ENCODE results near the gene SENP5.
A peak's percentile ranks its signal among the peaks of the same experiment; 100 is the strongest.

Gene SENP5

GRCh38 chr3:196927571-196928453 lies 60.1 kb downstream of the SENP5 start:
- H3K27ac ChIP-seq (ENCODE audit: low read length): no peak overlapping the region
- no peak overlapping the region for H3K4me3 ChIP-seq (ENCODE audit: low read length)
- H3K9ac ChIP-seq (ENCODE audit: low read length): no peak overlapping the region
- H3K27me3 ChIP-seq (ENCODE audit: control insufficient read depth, insufficient read depth, low read length): no peaks in the 10 kb centered on the region
- H3K36me3 ChIP-seq (ENCODE audit: control insufficient read depth, low read depth, low read length): peaks cover 22% of the 10 kb centered on the region
- no peaks in the 10 kb centered on the region for H3K9me3 ChIP-seq (ENCODE audit: control insufficient read depth, low read depth, low read length)
- H3K4me1 ChIP-seq (ENCODE audit: control insufficient read depth, low read depth, low read length): no peaks in the 10 kb centered on the region

GRCh38 chr3:196931157-196931556 lies 63.4 kb downstream of the SENP5 start:
- no peak overlapping the region for H3K27ac ChIP-seq (ENCODE audit: low read length)
- H3K27me3 ChIP-seq (ENCODE audit: control insufficient read depth, insufficient read depth, low read length): no peaks in the 10 kb centered on the region
- peaks cover 41% of the 10 kb centered on the region for H3K36me3 ChIP-seq (ENCODE audit: control insufficient read depth, low read depth, low read length)
- no peaks in the 10 kb centered on the region for H3K9me3 ChIP-seq (ENCODE audit: control insufficient read depth, low read depth, low read length)
- no peak overlapping the region for H3K9ac ChIP-seq (ENCODE audit: low read length)
- no peaks in the 10 kb centered on the region for H3K4me1 ChIP-seq (ENCODE audit: control insufficient read depth, low read depth, low read length)
- H3K4me3 ChIP-seq (ENCODE audit: low read length): no peak overlapping the region

- H3K4me3 ChIP-seq (ENCODE audit: low read length): no peak overlapping the region
- H3K27me3 ChIP-seq (ENCODE audit: control insufficient read depth, insufficient read depth, low read length): no peaks in the 10 kb centered on the region
- no peaks in the 10 kb centered on the region for H3K9me3 ChIP-seq (ENCODE audit: control insufficient read depth, low read depth, low read length)
- no peaks in the 10 kb centered on the region for H3K4me1 ChIP-seq (ENCODE audit: control insufficient read depth, low read depth, low read length)
- H3K27ac ChIP-seq (ENCODE audit: low read length): no peak overlapping the region
- peaks cover 49% of the 10 kb centered on the region for H3K36me3 ChIP-seq (ENCODE audit: control insufficient read depth, low read depth, low read length)
- no peak overlapping the region for H3K9ac ChIP-seq (ENCODE audit: low read length)
Measured at GRCh38 chr3:196931828-196932587, 64.3 kb downstream of the SENP5 start.

GRCh38 chr3:196932600-196932999 lies 64.9 kb downstream of the SENP5 start:
- Histone ChIP-seq H3K36me3 (ENCODE audit: control insufficient read depth, low read depth, low read length) (peaks cover 55% of the 10 kb centered on the region), H3K27ac (ENCODE audit: low read length) (no peak overlapping the region), H3K4me3 (ENCODE audit: low read length) (no peak overlapping the region), H3K9me3 (ENCODE audit: control insufficient read depth, low read depth, low read length) (no peaks in the 10 kb centered on the region), H3K9ac (ENCODE audit: low read length) (no peak overlapping the region), H3K27me3 (ENCODE audit: control insufficient read depth, insufficient read depth, low read length) (no peaks in the 10 kb centered on the region), H3K4me1 (ENCODE audit: control insufficient read depth, low read depth, low read length) (no peaks in the 10 kb centered on the region)

- no peak overlapping the region for H3K27ac ChIP-seq (ENCODE audit: low read length)
- H3K36me3 ChIP-seq (ENCODE audit: control insufficient read depth, low read depth, low read length): peaks cover 70% of the 10 kb centered on the region
- no peak overlapping the region for H3K4me3 ChIP-seq (ENCODE audit: low read length)
- H3K9ac ChIP-seq (ENCODE audit: low read length): no peak overlapping the region
- H3K9me3 ChIP-seq (ENCODE audit: control insufficient read depth, low read depth, low read length): no peaks in the 10 kb centered on the region
- no peaks in the 10 kb centered on the region for H3K4me1 ChIP-seq (ENCODE audit: control insufficient read depth, low read depth, low read length)
- H3K27me3 ChIP-seq (ENCODE audit: control insufficient read depth, insufficient read depth, low read length): no peaks in the 10 kb centered on the region
Measured at GRCh38 chr3:196936288-196936687, 68.6 kb downstream of the SENP5 start.

GRCh38 chr3:196938124-196938523 lies 70.4 kb downstream of the SENP5 start:
- H3K27ac ChIP-seq (ENCODE audit: low read length): no peak overlapping the region
- H3K27me3 ChIP-seq (ENCODE audit: control insufficient read depth, insufficient read depth, low read length): no peaks in the 10 kb centered on the region
- no peaks in the 10 kb centered on the region for H3K4me1 ChIP-seq (ENCODE audit: control insufficient read depth, low read depth, low read length)
- H3K9ac ChIP-seq (ENCODE audit: low read length): no peak overlapping the region
- no peaks in the 10 kb centered on the region for H3K9me3 ChIP-seq (ENCODE audit: control insufficient read depth, low read depth, low read length)
- peaks cover 59% of the 10 kb centered on the region for H3K36me3 ChIP-seq (ENCODE audit: control insufficient read depth, low read depth, low read length)
- H3K4me3 ChIP-seq (ENCODE audit: low read length): no peak overlapping the region

- no peak overlapping the region for H3K9ac ChIP-seq (ENCODE audit: low read length)
- H3K36me3 ChIP-seq (ENCODE audit: control insufficient read depth, low read depth, low read length): peaks cover 59% of the 10 kb centered on the region
- no peak overlapping the region for H3K4me3 ChIP-seq (ENCODE audit: low read length)
- no peaks in the 10 kb centered on the region for H3K27me3 ChIP-seq (ENCODE audit: control insufficient read depth, insufficient read depth, low read length)
- H3K27ac ChIP-seq (ENCODE audit: low read length): no peak overlapping the region
- no peaks in the 10 kb centered on the region for H3K9me3 ChIP-seq (ENCODE audit: control insufficient read depth, low read depth, low read length)
- no peaks in the 10 kb centered on the region for H3K4me1 ChIP-seq (ENCODE audit: control insufficient read depth, low read depth, low read length)
Measured at GRCh38 chr3:196938576-196938975, 70.9 kb downstream of the SENP5 start.

GRCh38 chr3:196941729-196942225 lies 74.1 kb downstream of the SENP5 start:
- H3K36me3 ChIP-seq (ENCODE audit: control insufficient read depth, low read depth, low read length): peaks cover 29% of the 10 kb centered on the region
- H3K9ac ChIP-seq (ENCODE audit: low read length): peak overlapping the region; percentile 96
- H3K4me1 ChIP-seq (ENCODE audit: control insufficient read depth, low read depth, low read length): no peaks in the 10 kb centered on the region
- no peaks in the 10 kb centered on the region for H3K9me3 ChIP-seq (ENCODE audit: control insufficient read depth, low read depth, low read length)
- H3K27me3 ChIP-seq (ENCODE audit: control insufficient read depth, insufficient read depth, low read length): no peaks in the 10 kb centered on the region
- peak overlapping the region; percentile 77 for H3K27ac ChIP-seq (ENCODE audit: low read length)
- peak overlapping the region; percentile 95 for H3K4me3 ChIP-seq (ENCODE audit: low read length)

GRCh38 chr3:196942226-196942914 lies 74.7 kb downstream of the SENP5 start, which contains the start of gene NCBP2:
Gene NCBP2, minus strand, starts transcription at chr3:196942528. Its CDS starts 25 bp downstream, at chr3:196942503.
- Histone ChIP-seq H3K9ac (ENCODE audit: low read length) (peak within 1 kb of the TSS; percentile 96), H3K36me3 (ENCODE audit: control insufficient read depth, low read depth, low read length) (peaks cover 23% of the 10 kb centered on the region), H3K4me3 (ENCODE audit: low read length) (peak within 1 kb of the TSS; percentile 95), H3K27ac (ENCODE audit: low read length) (peak within 1 kb of the TSS; percentile 77), H3K9me3 (ENCODE audit: control insufficient read depth, low read depth, low read length) (no peaks in the 10 kb centered on the region), H3K27me3 (ENCODE audit: control insufficient read depth, insufficient read depth, low read length) (no peaks in the 10 kb centered on the region), H3K4me1 (ENCODE audit: control insufficient read depth, low read depth, low read length) (no peaks in the 10 kb centered on the region)

GRCh38 chr3:196942915-196943277 lies 75.2 kb downstream of the SENP5 start:
- Histone ChIP-seq H3K27ac (ENCODE audit: low read length) (no peak overlapping the region), H3K36me3 (ENCODE audit: control insufficient read depth, low read depth, low read length) (peaks cover 18% of the 10 kb centered on the region), H3K9ac (ENCODE audit: low read length) (peak overlapping the region; percentile 96), H3K4me1 (ENCODE audit: control insufficient read depth, low read depth, low read length) (no peaks in the 10 kb centered on the region), H3K4me3 (ENCODE audit: low read length) (peak overlapping the region; percentile 95), H3K9me3 (ENCODE audit: control insufficient read depth, low read depth, low read length) (no peaks in the 10 kb centered on the region), H3K27me3 (ENCODE audit: control insufficient read depth, insufficient read depth, low read length) (no peaks in the 10 kb centered on the region)

All from iPS-18a (cell line).